H1 (cell line): Measurements from ENCODE around the gene C1QTNF4.

ENCODE experiments used
- BRCA1 ChIP-seq: IDR thresholded peaks from 2 replicates; pipeline ENCODE4 v1.6.1; 2012; ENCODE audit warnings: low read depth, low read length, improper control_type of control experiment
- EP300 ChIP-seq, 2 experiments: IDR thresholded peaks; 1 replicate in 1 of 2; 2 replicates in 1 of 2; pipeline ENCODE4 v1.6.1; 2011 to 2012; ENCODE audit warnings: low read depth in 2 of 2, low read length in 2 of 2, mild to moderate bottlenecking in 2 of 2, borderline replicate concordance in 1 of 2, inconsistent platforms in 1 of 2, moderate library complexity in 1 of 2
- EZH2 ChIP-seq: fragments of 200-600 bp; sonication (generic); IDR thresholded peaks from 2 replicates; pipeline ENCODE4 v1.7.1; 2012; ENCODE audit warnings: low read depth, mild to moderate bottlenecking, moderate library complexity, low read length, inconsistent platforms; ENCODE audit not compliant: severe bottlenecking
- HDAC6 ChIP-seq: IDR thresholded peaks from one replicate; pipeline ENCODE4 v1.7.1; 2012; ENCODE audit warnings: low read depth, mild to moderate bottlenecking, inconsistent platforms, low read length, moderate library complexity
- SP2 ChIP-seq: IDR thresholded peaks from 2 replicates; pipeline ENCODE4 v1.6.1; 2012; ENCODE audit warnings: mild to moderate bottlenecking, low read length, inconsistent platforms
- TAF1 ChIP-seq: IDR thresholded peaks from 2 replicates; pipeline ENCODE4 v1.6.1; 2011; ENCODE audit warnings: mild to moderate bottlenecking, low read depth, low read length
- TEAD4 ChIP-seq: IDR thresholded peaks from 2 replicates; pipeline ENCODE4 v1.6.1; 2012; ENCODE audit warnings: low read depth, low read length, inconsistent platforms, mixed read lengths
- TF ChIP-seq, protein P1 (sequence below): IDR thresholded peaks from 2 replicates; pipeline ENCODE4 v1.6.1; 2011; ENCODE audit warnings: low read depth, mild to moderate bottlenecking, low read length; ENCODE audit not compliant: insufficient read depth
- TF ChIP-seq, protein P2 (sequence below), 3 experiments: IDR thresholded peaks; 1 replicate in 2 of 3; 2 replicates in 1 of 3; pipeline versions ENCODE4 v1.5.1 to v1.6.1; 2011; ENCODE audit warnings: low read length in 3 of 3, mild to moderate bottlenecking in 3 of 3, inconsistent platforms in 2 of 3, low read depth in 1 of 3, moderate library complexity in 1 of 3; ENCODE audit not compliant: insufficient read depth in 1 of 3; ENCODE audit errors: control extremely low read depth in 1 of 3
- TF ChIP-seq, protein P3 (sequence below): IDR thresholded peaks from 2 replicates; pipeline ENCODE4 v1.6.1; 2011; ENCODE audit warnings: low read length, improper control_type of control experiment

DNA sequence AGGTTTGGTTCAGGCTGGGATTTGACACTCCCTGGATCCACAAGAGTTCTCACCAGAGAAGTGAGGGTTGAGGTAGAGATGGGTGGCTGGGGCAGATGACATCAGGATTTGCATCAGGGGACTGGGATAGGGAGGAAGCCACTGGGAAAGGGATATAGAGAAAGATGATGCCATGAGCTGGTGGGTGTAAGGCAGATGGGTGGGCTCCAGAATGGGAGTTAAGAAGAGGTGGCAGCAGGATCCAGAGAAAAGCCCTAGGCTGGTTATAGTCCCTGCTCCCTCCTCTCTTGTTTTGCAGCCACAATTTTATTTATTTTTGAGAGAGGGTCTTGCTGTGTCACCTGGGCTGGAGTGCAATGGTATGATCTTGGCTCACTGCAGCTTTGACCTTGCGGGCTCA, 1.8 kb upstream of the C1QTNF4 start:
- TF ChIP-seq EZH2 (no peak), BRCA1 (no peak), TAF1 (no peak), EP300 (IDR thresholded peaks at IDR 0.05; ENCODE audit: borderline replicate concordance in 1 of 2, low read depth in 2 of 2, low read length in 2 of 2) (no peak), SP2 (no peak), TEAD4 (no peak), HDAC6 (no peak)
- TF ChIP-seq, protein P1, sequence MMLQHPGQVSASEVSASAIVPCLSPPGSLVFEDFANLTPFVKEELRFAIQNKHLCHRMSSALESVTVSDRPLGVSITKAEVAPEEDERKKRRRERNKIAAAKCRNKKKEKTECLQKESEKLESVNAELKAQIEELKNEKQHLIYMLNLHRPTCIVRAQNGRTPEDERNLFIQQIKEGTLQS: no peak
- TF ChIP-seq, protein P2, sequence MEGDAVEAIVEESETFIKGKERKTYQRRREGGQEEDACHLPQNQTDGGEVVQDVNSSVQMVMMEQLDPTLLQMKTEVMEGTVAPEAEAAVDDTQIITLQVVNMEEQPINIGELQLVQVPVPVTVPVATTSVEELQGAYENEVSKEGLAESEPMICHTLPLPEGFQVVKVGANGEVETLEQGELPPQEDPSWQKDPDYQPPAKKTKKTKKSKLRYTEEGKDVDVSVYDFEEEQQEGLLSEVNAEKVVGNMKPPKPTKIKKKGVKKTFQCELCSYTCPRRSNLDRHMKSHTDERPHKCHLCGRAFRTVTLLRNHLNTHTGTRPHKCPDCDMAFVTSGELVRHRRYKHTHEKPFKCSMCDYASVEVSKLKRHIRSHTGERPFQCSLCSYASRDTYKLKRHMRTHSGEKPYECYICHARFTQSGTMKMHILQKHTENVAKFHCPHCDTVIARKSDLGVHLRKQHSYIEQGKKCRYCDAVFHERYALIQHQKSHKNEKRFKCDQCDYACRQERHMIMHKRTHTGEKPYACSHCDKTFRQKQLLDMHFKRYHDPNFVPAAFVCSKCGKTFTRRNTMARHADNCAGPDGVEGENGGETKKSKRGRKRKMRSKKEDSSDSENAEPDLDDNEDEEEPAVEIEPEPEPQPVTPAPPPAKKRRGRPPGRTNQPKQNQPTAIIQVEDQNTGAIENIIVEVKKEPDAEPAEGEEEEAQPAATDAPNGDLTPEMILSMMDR (IDR thresholded peaks at IDR 0.05; ENCODE audit: control extremely low read depth in 1 of 3, insufficient read depth in 1 of 3, low read depth in 1 of 3, low read length in 3 of 3): no peak
- TF ChIP-seq, protein P3, sequence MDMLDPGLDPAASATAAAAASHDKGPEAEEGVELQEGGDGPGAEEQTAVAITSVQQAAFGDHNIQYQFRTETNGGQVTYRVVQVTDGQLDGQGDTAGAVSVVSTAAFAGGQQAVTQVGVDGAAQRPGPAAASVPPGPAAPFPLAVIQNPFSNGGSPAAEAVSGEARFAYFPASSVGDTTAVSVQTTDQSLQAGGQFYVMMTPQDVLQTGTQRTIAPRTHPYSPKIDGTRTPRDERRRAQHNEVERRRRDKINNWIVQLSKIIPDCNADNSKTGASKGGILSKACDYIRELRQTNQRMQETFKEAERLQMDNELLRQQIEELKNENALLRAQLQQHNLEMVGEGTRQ: no peak
